ENCODE data around the gene SCLY.

The SCLY gene

DNA sequence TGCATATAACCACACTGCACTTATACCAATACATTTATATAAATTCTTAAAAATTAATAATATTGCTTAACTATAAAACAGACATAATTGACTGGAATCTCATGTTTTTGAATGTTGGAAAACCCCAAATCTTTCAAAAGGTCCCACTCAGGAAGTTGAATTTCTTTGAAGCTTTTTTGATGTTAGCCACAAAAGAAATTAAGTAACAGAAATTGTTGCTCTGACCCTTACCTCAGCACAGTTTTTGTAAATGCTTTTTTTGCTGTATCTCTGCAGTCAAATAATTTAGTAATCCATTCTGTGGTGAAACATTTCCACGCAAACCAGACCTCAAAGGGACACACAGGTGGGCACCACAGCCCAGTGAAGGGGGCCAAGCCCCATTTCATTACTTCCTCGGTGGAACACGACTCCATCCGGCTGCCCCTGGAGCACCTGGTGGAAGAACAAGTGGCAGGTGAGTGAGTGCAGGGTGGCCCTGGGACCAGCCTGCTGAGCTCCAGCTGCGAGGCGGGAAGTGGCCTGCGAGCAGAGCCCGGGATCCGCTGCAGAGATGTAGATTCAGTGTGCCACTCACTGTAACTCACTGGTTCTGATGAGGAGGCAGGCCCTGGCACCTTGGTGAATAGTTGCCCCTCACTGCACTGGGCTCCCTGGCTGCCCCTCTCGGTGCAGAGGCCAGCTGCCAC, 8.4 kb downstream of the SCLY start:
- no peak for DNase-seq (ENCODE audit: low read depth in 2 of 2)

DNA sequence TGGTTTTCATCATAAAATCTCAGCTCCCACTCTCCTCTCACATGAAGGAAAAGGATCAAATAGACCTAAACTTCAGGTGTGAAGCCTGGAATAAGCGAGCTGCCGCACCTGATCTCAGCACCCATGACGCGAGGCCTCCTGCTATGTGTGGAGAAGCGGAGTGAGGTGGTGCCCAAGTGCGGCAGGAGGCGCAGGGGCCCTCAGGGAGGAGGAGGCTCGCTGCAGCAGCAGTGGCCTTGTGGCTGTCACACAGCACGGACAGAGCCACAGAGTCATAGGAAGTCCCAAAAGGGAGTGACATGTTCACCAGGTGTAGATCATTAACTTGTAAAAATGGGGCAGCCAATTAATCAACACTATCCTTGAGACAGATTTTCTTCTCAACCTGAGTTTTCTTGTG, 9.1 kb downstream of the SCLY start:
- DNase-seq (ENCODE audit: low read depth in 2 of 2), result no peak

DNA sequence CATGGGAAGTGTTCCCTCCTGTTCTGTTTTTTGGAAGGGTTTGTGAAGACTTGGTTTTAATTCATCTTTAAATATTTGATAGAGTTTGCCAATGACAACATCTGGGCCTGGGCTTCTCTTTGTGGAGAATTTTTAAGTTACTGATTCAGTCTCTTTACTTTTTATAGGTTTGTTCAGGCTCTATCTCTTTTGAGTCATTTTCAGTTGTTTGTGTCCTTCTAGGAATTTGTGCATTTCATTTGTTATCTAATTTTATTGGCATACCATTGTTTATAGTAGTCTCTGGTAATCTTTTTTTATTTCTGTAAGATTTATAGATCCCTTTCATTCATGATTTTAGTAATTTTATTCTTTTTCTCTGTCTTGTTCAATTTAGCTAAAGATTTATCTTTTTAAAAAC, 14.6 kb downstream of the SCLY start:
- DNase-seq (ENCODE audit: low read depth in 2 of 2), result no peak

DNA sequence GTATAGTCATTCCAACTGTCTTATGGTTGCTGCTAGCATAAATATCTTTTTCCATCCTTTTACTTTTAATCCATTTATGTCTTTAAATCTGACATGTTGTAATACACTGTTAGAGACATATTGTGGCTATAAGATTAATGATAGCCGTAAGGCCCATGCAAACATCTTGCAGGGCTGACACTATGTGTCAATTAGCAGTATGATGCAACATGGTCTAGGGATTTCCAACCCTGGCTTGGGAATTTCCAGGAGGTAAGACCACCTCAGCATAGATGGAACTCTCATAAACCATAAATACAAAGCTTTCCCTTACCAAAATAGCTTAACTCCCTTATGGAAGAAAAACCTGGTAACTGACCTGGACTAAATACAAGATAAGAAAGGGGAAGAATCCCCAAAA, 16.5 kb downstream of the SCLY start:
- DNase-seq (ENCODE audit: low read depth in 2 of 2), result peak; percentile 29

DNA sequence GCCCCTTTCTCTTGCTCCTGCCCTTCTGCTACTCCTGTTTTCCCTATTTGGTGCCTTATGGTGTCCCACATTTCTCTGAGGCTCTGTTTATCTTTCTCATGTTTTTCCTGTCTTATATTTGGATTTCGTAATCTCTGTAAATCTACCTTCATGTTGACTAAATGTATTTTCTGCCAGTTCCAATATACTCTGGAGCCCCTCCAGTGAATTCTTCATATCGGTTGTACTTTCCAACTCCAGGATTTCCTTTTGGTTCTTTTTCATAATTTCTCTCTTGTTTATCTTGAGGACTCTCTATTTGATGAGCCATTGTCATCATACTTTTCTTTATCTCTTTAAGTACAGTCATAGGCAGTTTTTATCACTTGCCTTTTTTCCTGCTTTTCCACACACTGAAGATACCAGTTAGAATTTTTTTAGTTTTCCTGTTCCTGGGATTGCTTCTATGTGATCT, 19.1 kb downstream of the SCLY start:
- DNase-seq (ENCODE audit: low read depth in 2 of 2), result no peak

DNA sequence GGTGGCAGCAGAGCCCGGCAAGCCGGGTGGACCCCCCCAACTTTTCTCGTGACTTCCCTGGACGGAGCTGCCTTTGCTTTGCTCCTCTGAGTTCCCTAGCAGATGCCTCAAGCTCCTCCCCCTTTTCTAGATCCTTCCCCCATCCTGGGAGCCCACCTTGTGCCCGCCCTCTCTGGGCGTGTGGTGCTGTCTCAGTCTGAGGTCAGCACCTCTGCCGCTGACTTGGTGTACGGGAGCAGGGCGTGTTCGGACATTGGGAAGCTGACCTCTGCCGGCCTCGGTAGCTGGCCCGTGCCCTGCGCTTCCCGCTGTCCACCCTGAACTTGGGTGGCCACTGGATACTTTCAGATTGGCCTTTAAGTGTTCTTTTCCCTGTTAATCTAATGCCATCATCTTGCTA, 19.7 kb downstream of the SCLY start:
- no peak for DNase-seq (ENCODE audit: low read depth in 2 of 2)

DNA sequence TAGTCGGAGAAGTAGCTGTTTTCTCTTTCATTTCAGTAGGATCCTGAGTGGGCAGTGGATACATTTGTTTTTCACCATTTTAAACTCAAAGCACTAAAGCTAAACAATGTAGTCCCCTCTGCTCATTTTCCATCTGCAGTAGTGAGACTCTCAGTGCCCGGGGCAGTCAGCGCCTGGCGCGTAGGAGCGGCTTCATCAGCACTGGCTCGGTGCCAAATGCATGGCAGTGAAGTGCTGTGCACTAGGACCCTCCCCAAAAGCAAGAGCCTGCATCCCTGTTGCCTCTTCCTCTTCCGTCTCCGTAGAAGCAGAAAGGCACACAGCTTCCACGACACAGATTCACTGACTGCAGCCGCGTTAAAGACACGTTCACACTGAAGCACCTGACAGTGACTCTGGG, 20.3 kb downstream of the SCLY start:
- no peak for DNase-seq (ENCODE audit: low read depth in 2 of 2)

DNA sequence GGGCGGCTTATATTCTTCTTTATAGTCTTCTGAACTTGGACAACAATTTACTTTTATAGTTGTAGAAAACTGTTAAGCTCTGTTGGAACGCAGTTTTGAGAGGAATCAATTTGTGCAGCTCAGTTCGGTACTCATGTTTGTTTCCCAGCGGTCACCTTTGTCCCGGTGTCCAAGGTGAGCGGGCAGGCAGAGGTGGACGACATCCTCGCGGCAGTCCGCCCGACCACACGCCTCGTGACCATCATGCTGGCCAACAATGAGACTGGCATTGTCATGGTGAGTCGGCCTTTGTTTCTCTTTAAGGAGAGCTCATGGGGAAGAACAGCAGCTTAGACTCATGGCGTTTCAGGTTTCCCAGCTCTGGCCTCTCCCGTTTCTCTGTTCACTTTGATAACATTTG, 20.8 kb downstream of the SCLY start:
- DNase-seq (ENCODE audit: low read depth in 2 of 2), result no peak

DNA sequence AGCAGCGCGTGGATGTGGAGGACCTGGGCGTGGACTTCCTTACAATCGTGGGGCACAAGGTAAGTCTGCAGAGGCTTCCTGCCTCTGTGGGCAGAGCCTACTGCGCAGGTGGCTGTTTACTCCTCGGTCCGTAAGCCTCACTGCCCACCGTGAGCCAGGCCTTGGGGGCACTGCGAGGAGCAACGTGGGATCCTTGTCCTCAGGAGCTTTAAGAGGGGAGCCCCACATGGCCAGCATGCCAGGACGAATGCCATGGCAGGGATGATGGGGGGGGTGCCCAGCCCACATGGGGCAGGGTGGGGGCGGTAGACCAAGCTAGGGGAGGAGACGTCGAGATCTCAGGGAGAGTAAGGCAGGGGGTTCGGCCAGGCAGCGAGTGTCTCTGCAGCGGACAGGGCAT, 21.4 kb downstream of the SCLY start:
- DNase-seq (ENCODE audit: low read depth in 2 of 2), result no peak

DNA sequence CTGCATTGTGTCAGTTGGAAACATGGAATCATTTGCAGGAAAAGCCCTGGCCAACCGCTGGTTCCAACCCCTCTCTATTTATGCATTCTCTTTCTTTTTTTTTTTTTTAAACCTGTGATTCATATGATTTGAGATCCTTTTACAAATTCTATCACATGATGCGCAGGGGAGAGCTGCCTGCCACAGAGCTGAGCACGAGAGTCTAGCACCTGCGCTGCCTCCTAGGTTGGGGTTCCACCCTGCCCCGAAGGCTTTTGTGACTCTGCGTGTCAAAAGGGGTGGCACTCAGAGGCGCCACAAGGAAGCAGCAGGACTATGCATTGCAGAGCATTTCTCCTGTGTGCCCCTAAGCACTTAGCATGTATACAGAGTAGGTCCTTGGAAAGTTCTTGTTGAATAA, 22.0 kb downstream of the SCLY start:
- DNase-seq (ENCODE audit: low read depth in 2 of 2), result no peak

DNA sequence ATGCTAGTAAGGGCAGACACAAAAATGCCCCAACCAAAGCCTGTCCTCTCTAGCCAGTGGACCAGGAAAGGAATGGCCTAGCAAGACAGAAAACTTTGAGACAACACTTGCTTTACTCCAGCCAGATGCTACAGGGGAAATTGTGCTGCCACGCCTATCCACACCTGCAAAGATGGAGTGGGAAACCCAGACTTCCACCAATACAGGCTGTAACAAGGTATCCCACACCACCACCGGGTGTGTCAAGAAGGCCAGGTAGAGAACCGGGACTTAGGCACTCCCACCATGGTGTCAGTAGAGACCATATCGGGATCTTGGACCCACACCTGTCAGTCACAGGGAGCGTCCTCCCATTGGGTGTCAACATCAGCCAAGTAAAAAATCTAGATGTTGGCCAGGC, 23.1 kb downstream of the SCLY start:
- DNase-seq (ENCODE audit: low read depth in 2 of 2), result no peak

DNA sequence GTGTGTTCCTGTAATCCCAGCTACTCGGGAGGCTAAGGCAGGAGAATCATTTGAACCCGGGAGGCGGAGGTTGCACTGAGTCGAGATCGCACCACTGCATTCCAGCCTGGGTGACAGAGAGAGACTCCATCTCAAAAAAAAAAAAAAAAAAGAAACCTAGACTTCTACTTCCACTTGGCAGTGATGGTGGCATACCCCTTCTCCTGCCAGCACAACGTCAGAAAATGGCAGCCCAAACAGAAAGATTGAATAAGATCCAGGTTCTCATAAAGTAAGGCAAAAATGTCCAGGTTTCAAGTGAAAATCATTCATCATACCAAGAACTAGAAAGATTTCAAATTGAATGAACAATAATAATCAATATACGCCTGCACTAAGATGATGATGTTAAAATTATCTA, 24.0 kb downstream of the SCLY start:
- no peak for DNase-seq (ENCODE audit: low read depth in 2 of 2)

DNA sequence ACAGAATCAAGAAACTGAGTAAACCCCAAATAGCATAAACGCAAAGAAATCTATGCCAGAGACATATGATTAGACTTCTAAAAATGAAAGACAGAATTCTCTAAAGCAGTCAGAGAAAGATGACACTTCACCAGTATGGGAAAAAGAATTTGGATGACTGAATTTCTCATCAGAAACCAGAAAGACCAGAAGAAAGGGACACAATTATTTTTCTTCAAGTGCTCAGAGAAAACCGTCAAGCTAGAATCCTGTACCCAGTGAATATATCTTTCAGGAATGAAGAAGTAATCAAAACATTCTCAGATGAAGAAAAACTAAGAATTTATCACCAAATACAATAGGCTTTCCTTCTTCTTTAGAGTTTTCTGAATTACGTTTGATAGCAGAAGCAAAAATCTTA, 25.1 kb downstream of the SCLY start:
- no peak for DNase-seq (ENCODE audit: low read depth in 2 of 2)

DNA sequence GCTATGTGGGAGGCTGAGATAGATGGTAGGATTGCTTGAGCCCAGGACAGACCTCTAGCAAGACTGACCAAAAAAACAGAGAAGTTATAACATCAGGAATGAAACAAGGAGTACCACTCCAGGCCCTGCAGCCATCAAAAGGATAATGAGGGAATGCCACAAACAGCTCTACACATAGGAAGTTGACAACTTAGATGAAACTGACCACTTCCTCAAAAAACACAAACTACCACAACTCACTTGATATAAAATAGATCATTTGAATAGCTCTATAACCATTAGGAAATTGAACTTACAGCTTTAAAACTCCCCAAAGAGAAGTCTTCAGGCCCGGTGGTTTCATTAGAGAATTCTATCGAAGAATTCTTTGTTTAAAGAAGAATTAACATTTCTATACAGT, 26.4 kb downstream of the SCLY start:
- no peak for DNase-seq (ENCODE audit: low read depth in 2 of 2)

DNA sequence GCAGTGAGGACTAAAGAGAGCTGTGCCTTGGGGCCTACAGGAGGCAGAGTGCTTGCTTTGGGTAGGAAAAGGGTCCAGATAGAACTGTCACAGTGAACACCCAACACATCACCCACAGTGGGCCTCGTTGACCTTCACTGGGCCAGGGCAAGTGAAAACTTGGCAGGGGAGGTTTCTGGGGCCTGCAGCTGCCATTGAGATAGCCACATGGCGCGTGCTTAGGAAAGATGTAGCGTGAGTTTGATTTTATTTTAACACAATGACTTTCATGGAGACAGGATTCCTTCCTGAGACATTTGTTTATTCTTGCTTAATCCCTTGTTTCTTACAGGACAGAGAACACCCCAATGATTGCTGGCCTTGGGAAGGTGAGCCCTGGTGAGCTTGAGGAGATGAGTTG, 30.1 kb downstream of the SCLY start:
- no peak for DNase-seq (ENCODE audit: low read depth in 2 of 2)

DNA sequence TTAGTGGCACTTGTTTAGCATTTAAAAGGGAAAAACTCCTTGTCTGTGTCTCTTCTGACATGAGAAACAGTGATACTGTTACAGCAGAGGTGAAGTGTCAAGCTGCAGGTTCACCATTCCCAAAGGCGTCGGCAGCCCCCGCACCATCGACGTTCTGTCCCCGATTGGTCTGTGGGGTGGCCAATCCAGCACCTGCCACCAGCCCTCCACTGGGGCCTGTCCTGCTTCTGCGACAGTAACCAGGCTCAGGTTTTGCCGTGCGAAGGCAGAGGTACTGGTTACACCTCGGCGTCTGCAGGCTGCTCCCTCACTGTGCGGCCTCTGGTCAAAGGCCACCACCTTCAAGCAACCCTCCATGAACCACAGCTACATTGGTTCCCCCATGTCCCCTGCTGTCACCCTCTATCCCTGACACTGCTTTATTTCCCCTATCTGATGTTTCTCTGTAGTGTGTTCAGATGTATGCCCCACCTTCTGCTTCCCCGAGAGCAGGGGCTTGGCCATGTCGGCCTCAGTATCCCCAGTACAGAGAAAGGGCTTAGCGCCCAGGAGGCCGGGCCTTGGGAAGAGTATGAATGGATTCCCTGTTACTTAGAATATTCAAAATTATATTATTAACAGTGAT, 30.7 kb downstream of the SCLY start:
- no peak for DNase-seq (ENCODE audit: low read depth in 2 of 2)

DNA sequence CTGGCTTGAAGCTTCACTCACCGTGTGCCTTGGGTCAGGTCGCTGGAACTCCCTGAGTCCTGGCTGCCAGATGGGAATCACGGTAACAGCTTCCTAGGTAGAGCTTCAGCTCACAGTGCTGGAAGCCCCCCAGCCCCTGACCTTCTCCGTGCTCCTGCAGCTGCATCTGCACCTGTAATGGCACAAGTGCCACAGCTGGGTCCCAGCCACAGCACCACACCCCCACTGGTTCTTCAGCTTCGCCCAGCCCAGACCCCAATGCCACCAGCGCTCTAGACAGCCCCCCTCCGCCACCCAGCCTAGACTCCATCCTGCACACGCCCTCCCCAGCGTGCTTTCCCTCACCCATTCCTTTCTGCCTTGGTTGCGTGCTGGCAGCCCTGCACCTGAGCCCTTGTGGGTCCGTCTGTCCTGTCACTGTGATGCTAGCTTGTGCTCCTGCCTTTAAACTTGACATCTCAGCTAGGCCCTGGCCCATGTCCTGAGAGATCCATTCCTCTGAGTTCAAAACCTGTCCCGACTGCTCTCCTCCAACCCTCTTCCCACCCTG, 31.8 kb downstream of the SCLY start:
- no peak for DNase-seq (ENCODE audit: low read depth in 2 of 2)

DNA sequence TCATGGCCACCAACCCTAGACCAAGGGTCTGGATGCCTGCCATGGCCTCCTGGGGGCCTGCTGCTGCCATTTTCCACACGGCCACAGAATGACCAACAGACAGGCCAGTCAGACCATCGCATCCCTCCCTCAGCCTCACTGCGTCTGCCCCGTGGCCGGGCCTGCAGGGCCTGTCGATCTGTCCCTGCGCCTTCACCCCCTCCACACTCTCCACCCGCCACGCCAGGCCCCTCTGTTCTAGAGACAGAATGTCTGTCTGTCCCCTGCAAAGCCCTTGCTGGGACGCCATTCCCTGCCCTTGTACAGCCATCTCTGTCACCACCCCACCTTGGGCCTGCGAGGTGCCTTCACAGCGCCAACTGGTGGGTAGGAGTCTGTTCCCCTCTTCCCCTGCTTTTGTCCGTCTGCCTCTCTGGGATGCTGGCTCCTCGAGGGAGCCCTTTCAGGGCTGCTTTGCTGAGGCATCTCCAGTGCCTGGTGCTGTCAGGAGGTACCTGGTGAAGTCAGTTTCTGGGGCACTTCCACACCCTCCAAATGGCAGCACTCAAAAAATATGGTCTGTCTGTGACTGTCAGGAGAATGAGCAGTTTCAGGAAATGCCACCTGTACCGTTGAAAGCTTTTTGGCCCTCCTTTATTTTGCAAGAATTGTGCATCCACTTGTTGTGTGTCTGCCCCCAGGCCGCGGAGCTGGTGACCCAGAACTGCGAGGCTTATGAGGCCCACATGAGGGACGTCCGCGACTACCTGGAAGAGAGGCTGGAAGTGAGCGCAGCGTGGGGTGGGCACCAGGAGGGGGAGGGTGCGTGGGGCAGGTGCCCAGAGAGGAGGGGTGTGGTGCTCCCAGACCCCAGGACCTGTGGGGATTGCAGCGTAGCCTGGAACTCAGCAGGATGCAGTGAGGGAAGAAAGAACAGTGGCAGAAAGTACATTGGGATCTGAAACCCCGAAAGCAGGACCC, 32.7 kb downstream of the SCLY start:
- no peak for DNase-seq (ENCODE audit: low read depth in 2 of 2)

DNA sequence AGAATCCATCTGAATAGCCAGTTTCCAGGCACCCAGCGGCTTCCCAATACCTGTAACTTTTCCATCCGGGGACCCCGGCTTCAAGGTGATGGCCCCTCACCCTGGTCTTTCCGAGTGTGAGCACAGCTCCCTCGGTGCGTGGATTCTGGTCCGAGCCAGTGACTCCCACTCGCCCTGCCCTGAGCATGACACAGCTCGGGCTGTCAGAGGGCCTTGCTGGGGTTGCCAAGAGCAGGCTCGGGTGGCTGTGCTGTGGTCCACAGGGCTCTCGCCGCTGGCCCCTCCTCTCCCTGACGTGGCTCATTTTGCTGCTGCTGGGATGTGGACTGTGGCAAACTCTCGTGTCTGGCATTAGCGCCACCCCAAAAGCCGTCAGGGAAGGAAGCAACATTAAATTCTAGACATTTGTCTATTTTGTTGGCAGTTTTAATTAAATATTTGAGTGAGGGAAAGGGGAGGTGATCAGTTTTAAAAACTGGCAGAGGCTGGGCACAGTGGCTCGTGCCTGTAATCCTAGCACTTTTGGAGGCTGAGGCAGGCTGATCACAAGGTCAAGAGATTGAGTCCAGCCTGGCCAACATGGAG, 33.7 kb downstream of the SCLY start:
- no peak for DNase-seq (ENCODE audit: low read depth in 2 of 2)

DNA sequence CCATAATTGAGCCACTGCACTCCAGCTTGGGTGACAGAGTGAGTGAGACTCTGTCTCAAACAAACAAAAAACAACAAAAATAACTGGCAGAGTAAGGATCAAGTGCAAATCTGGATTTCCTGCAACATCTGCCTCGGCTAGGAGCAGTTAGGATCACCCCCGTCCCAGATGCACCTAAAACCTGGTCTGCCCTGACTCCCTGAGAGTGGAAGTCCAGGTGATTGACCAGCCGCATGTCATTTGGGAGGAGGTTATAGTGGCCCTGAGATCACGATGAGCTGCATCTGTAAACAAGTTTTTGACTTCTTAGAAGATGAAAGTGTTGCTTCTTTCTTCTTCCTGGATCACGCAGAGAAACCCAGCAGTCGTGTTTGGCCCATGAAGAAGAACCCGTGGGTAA, 34.3 kb downstream of the SCLY start:
- DNase-seq (ENCODE audit: low read depth in 2 of 2), result no peak

DNA sequence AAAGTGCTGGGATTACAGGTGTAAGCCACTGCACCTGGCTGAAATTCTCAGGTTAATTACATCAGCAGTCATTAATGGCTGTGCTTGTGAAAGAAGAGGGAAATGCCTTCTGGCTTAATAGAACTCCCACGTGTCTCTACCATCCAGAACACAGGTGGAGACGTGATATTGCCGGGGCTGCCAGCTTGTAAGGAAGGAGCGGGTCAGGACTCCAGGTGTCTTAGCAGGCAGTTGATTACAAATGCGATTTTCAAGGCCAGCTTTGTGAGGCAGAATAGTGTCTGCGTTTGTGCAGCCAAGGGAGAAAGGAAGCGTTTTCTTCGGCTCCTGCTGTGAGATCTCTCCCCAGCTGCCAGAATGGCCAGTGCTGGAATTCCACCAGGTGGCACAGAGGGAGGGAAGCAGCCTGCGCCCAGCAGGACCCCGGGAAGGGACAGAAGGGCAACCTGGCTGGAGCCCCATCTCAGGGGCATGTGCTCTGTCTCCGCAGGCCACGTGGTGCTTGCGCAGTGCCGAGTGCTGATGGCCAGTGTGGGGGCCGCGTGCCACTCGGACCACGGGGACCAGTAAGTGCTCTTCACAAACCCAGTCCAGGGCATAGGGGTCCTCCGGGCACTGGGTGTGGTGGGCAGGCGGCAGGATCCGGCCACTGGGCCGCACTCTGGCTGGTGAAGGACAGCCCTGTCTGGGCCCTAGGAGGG, 35.7 kb downstream of the SCLY start:
- no peak for DNase-seq (ENCODE audit: low read depth in 2 of 2)
